ENCODE data around the gene COQ2. TPM values are rescaled to one million over a fixed set of nuclear protein-coding genes. Genes with fewer than 3 reads are reported as not detected.

COQ2 gene
- total and polyA plus RNA-seq, 10 donors: 5.4 to 26.9 (median 22.8) TPM

Small RNA genes lying within 50 kb of the gene (small RNA-seq; reads per million reads assigned to genes)
- gene AC114781.3: 0 reads per million in 4 donors

Other genes starting within 250 kb of the COQ2 start
- gene COPS4, start 249.6 kb downstream of the COQ2 start, total RNA-seq: 10 to 100 TPM; 23.9 to 35.1 (median 26.0) TPM
- 10 to 100 TPM; 20.0 to 30.8 (median 23.4) TPM for gene COPS4, start 249.6 kb downstream of the COQ2 start, polyA plus RNA-seq
- gene PLAC8, start 170.1 kb downstream of the COQ2 start, total RNA-seq: 100 to 1,000 TPM; 156 to 341 (median 215) TPM
- 100 to 1,000 TPM; 193 to 321 (median 256) TPM for gene PLAC8, start 170.1 kb downstream of the COQ2 start, polyA plus RNA-seq
- 10 to 100 TPM; 11.4 to 24.6 (median 13.6) TPM for gene HPSE, start 50.0 kb upstream of the COQ2 start, total RNA-seq
- gene HPSE, start 50.0 kb upstream of the COQ2 start, polyA plus RNA-seq: 1 to 10 TPM; 1.3 to 2.1 (median 1.6) TPM
- 10 to 100 TPM; 22.8 to 40.7 (median 29.7) TPM for gene HELQ, start 171.0 kb upstream of the COQ2 start, total RNA-seq
- gene HELQ, start 171.0 kb upstream of the COQ2 start, polyA plus RNA-seq: 10 to 100 TPM in 1 of 3 donors, 1 to 10 TPM in 2; 7.3 to 13.2 (median 9.1) TPM
- gene MRPS18C, start 171.3 kb upstream of the COQ2 start, total RNA-seq: 10 to 100 TPM; 22.7 to 40.7 (median 36.2) TPM
- gene MRPS18C, start 171.3 kb upstream of the COQ2 start, polyA plus RNA-seq: 10 to 100 TPM; 18.9 to 28.0 (median 23.9) TPM
- gene ABRAXAS1, start 200.3 kb upstream of the COQ2 start, total RNA-seq: 10 to 100 TPM in 6 of 7 donors, 1 to 10 TPM in 1; 9.9 to 18.2 (median 13.1) TPM
- gene ABRAXAS1, start 200.3 kb upstream of the COQ2 start, polyA plus RNA-seq: 1 to 10 TPM; 5.7 to 8.6 (median 7.1) TPM